Uterus (tissue), 2 donors: ENCODE measurements around the gene GNG8.

ENCODE experiments used
- CTCF ChIP-seq, 4 experiments: fragments of 200-600 bp in 2 of 4; fragments of 450-650 bp in 2 of 4; sonication (generic) in 2 of 4; IDR thresholded peaks; one replicate each; pipeline ENCODE4 v1.5.1; 2016 to 2019; ENCODE audit warnings: antibody characterized with exemption in 4 of 4, mild to moderate bottlenecking in 2 of 4, moderate library complexity in 1 of 4
- POLR2A ChIP-seq, 2 donors: fragments of 450-650 bp; IDR thresholded peaks; one replicate each; pipeline ENCODE4 v1.6.1; 2016; ENCODE audit warnings: antibody characterized with exemption in 2 of 2, mild to moderate bottlenecking in 1 of 2, moderate library complexity in 1 of 2

- TF ChIP-seq CTCF (IDR thresholded peaks at IDR 0.05) (no peak), POLR2A (IDR thresholded peaks at IDR 0.05) (peak; percentile 81 to 91)
Measured at GRCh38 chr19:46601318-46602224, 34.4 kb downstream of the GNG8 start, which contains the start of gene CALM3.
